H1 (cell line): Measurements from ENCODE around the gene KRTAP10-2. TPM values are rescaled to one million over a fixed set of nuclear protein-coding genes. Genes with fewer than 3 reads are reported as not detected.

Experiments
- CTCF ChIA-PET: fragments of 300-600 bp; sonication (Branson Sonifier 250); formaldehyde crosslinking; loops from one replicate; lab custom pipeline; 2021; ENCODE audit not compliant: partially characterized antibody; lab: Charles Lee
- POLR2A ChIA-PET: fragments of 300-600 bp; sonication (Branson Sonifier 250); formaldehyde crosslinking; loops from one replicate; lab custom pipeline; 2021; ENCODE audit warnings: inconsistent platforms; ENCODE audit not compliant: partially characterized antibody; lab: Charles Lee
- DNase-seq, 2 experiments: peaks; one replicate each; pipeline versions ENCODE4 v3.0.0 to v3.0.0-alpha.2; 2010 to 2022; ENCODE audit warnings: low spot score in 2 of 2, low read depth in 1 of 2, mixed read lengths in 1 of 2
- FAIRE-seq: peaks from 2 replicates; lab custom pipeline; 2011; peaks lifted over from hg19 to GRCh38; lab: Jason Lieb, UNC
- H2AFZ ChIP-seq: 2 replicates; pipeline ENCODE4 v1.8.1; 2012; ENCODE audit warnings: low read length, inconsistent platforms
- H2AK5ac ChIP-seq: 2 replicates; pipeline ENCODE4 v1.6.1; 2013; ENCODE audit warnings: low read depth, low read length
- H2BK120ac ChIP-seq: replicated peaks from 2 replicates; pipeline ENCODE3; 2013; ENCODE audit warnings: low read depth, low read length, inconsistent platforms
- H2BK12ac ChIP-seq: 2 replicates; pipeline ENCODE4 v1.6.1; 2013; ENCODE audit warnings: low read depth, low read length
- H2BK15ac ChIP-seq: 2 replicates; pipeline ENCODE4 v1.6.1; 2013; ENCODE audit warnings: low read length
- H2BK20ac ChIP-seq: 2 replicates; pipeline ENCODE4 v1.6.1; 2013; ENCODE audit warnings: low read length
- H2BK5ac ChIP-seq: 2 replicates; pipeline ENCODE4 v1.6.1; 2013; ENCODE audit warnings: low read depth, low read length
- H3K14ac ChIP-seq: 2 replicates; pipeline ENCODE4 v1.6.1; 2013; ENCODE audit warnings: inconsistent platforms; ENCODE audit not compliant: insufficient read length
- H3K18ac ChIP-seq: 2 replicates; pipeline ENCODE4 v1.6.1; 2013; ENCODE audit warnings: low read length; ENCODE audit errors: extremely low read depth
- H3K23ac ChIP-seq: 2 replicates; pipeline ENCODE4 v1.6.1; 2013; ENCODE audit warnings: inconsistent platforms; ENCODE audit not compliant: insufficient read length
- H3K23me2 ChIP-seq: 2 replicates; pipeline ENCODE4 v1.6.1; 2013; ENCODE audit warnings: low read depth, low read length
- H3K27ac ChIP-seq: 2 replicates; pipeline ENCODE4 v1.6.1; 2011; ENCODE audit warnings: low read depth, low read length, inconsistent platforms
- H3K27me3 ChIP-seq, 4 experiments: replicated peaks in 1 of 4; 1 replicate in 1 of 4; 2 replicates in 3 of 4; pipeline versions ENCODE4 v1.6.1 to v1.8.1; 2011 to 2013; ENCODE audit warnings: low read length in 3 of 4, mild to moderate bottlenecking in 3 of 4, inconsistent platforms in 2 of 4, mixed read lengths in 2 of 4, moderate library complexity in 1 of 4; ENCODE audit not compliant: control insufficient read depth in 3 of 4, insufficient read depth in 3 of 4; ENCODE audit errors: extremely low read depth in 1 of 4
- H3K36me3 ChIP-seq, 4 experiments: 2 replicates each; pipeline versions ENCODE4 v1.6.1 to v1.8.1; 2011 to 2013; ENCODE audit warnings: mild to moderate bottlenecking in 4 of 4, low read length in 3 of 4, moderate library complexity in 2 of 4, control low read depth in 1 of 4, inconsistent platforms in 1 of 4; ENCODE audit not compliant: insufficient read depth in 4 of 4, control insufficient read depth in 2 of 4
- H3K4ac ChIP-seq: replicated peaks from 2 replicates; pipeline ENCODE3; 2013; ENCODE audit warnings: low read length, low read depth, mixed read lengths, inconsistent platforms; ENCODE audit not compliant: insufficient read length
- H3K4me1 ChIP-seq, 4 experiments: replicated peaks in 1 of 4; 1 replicate in 1 of 4; 2 replicates in 3 of 4; pipeline versions ENCODE4 v1.6.1 to v1.8.1; 2011 to 2013; ENCODE audit warnings: low read length in 3 of 4, inconsistent platforms in 2 of 4, mixed read lengths in 1 of 4; ENCODE audit not compliant: insufficient read depth in 4 of 4, control insufficient read depth in 3 of 4
- H3K4me2 ChIP-seq, 2 experiments: 2 replicates each; pipeline versions ENCODE4 v1.6.1 to v1.8.1; 2011 to 2013; ENCODE audit warnings: low read depth in 2 of 2, low read length in 2 of 2, control low read depth in 1 of 2, inconsistent platforms in 1 of 2, mild to moderate bottlenecking in 1 of 2; ENCODE audit not compliant: insufficient read depth in 1 of 2
- H3K4me3 ChIP-seq, 4 experiments: fragments of 200-600, 300-600 bp in 1 of 4; sonication (generic), shearing (Covaris generic), sonication (Bioruptor Twin) in 1 of 4; 2 replicates each; pipeline versions ENCODE4 v1.5.1 to v1.8.1; 2011 to 2016; ENCODE audit warnings: low read length in 4 of 4, low read depth in 3 of 4, control low read depth in 2 of 4, inconsistent platforms in 2 of 4, mild to moderate bottlenecking in 2 of 4, mixed read lengths in 1 of 4, moderate library complexity in 1 of 4; ENCODE audit not compliant: insufficient read depth in 2 of 4; ENCODE audit errors: extremely low read depth in 1 of 4
- H3K56ac ChIP-seq: replicated peaks from 2 replicates; pipeline ENCODE3; 2013; ENCODE audit warnings: low read depth, mild to moderate bottlenecking, mixed read lengths, low read length, inconsistent platforms; ENCODE audit not compliant: insufficient read length
- H3K79me1 ChIP-seq: 2 replicates; pipeline ENCODE4 v1.6.1; 2013; ENCODE audit warnings: low read depth, low read length, control low read depth
- H3K79me2 ChIP-seq, 2 experiments: 2 replicates each; pipeline versions ENCODE4 v1.6.1 to v1.8.1; 2012 to 2013; ENCODE audit warnings: low read length in 2 of 2, mild to moderate bottlenecking in 2 of 2, inconsistent platforms in 1 of 2; ENCODE audit not compliant: insufficient read depth in 2 of 2, control insufficient read depth in 1 of 2
- H3K9ac ChIP-seq, 4 experiments: replicated peaks in 1 of 4; 1 replicate in 1 of 4; 2 replicates in 3 of 4; pipeline versions ENCODE4 v1.6.1 to v1.8.1; 2011 to 2013; ENCODE audit warnings: low read depth in 3 of 4, low read length in 3 of 4, control low read depth in 2 of 4, mild to moderate bottlenecking in 2 of 4, moderate library complexity in 2 of 4, inconsistent platforms in 1 of 4; ENCODE audit errors: extremely low read depth in 1 of 4
- H3K9me3 ChIP-seq, 2 experiments: 2 replicates each; pipeline versions ENCODE4 v1.6.1 to v1.8.1; 2012 to 2013; ENCODE audit warnings: mild to moderate bottlenecking in 2 of 2, moderate library complexity in 2 of 2, control low read depth in 1 of 2, inconsistent platforms in 1 of 2, low read depth in 1 of 2, low read length in 1 of 2, mixed read lengths in 1 of 2; ENCODE audit not compliant: insufficient read depth in 2 of 2
- H4K20me1 ChIP-seq, 2 experiments: replicated peaks in 1 of 2; 2 replicates each; pipeline versions ENCODE3 to v1.8.1; 2011 to 2013; ENCODE audit warnings: inconsistent platforms in 2 of 2, low read length in 2 of 2, mild to moderate bottlenecking in 1 of 2; ENCODE audit not compliant: insufficient read depth in 2 of 2, control insufficient read depth in 1 of 2
- H4K5ac ChIP-seq: 2 replicates; pipeline ENCODE4 v1.6.1; 2013; ENCODE audit warnings: low read length, low read depth, mixed read lengths, inconsistent platforms; ENCODE audit not compliant: insufficient read length
- H4K8ac ChIP-seq: 2 replicates; pipeline ENCODE4 v1.8.0; 2013; ENCODE audit warnings: mild to moderate bottlenecking, moderate library complexity, low read length, inconsistent platforms; ENCODE audit not compliant: insufficient read depth; ENCODE audit errors: extremely low read depth
- H4K91ac ChIP-seq: replicated peaks from 2 replicates; pipeline ENCODE3; 2013; ENCODE audit warnings: low read length, mixed read lengths, inconsistent platforms; ENCODE audit not compliant: insufficient read length
- BCL11A ChIP-seq, 2 experiments: IDR thresholded peaks; one replicate each; pipeline ENCODE4 v1.6.1; 2011; ENCODE audit warnings: low read depth in 2 of 2, low read length in 2 of 2, mild to moderate bottlenecking in 2 of 2
- BRCA1 ChIP-seq: IDR thresholded peaks from 2 replicates; pipeline ENCODE4 v1.6.1; 2012; ENCODE audit warnings: low read depth, low read length, improper control_type of control experiment
- CTBP2 ChIP-seq: IDR thresholded peaks from 2 replicates; pipeline ENCODE4 v1.7.0; 2011; ENCODE audit warnings: borderline replicate concordance, mild to moderate bottlenecking, moderate library complexity, mixed read lengths, low read length; ENCODE audit not compliant: insufficient read depth, insufficient read length
- HDAC2 ChIP-seq, 2 experiments: fragments of 300-600 bp in 1 of 2; sonication (generic) in 1 of 2; IDR thresholded peaks; 2 replicates each; pipeline ENCODE4 v1.6.1; 2011 to 2012; ENCODE audit warnings: low read depth in 2 of 2, low read length in 2 of 2, mild to moderate bottlenecking in 2 of 2, moderate library complexity in 2 of 2, borderline replicate concordance in 1 of 2, inconsistent platforms in 1 of 2
- JUND ChIP-seq: IDR thresholded peaks from 2 replicates; pipeline ENCODE4 v1.6.1; 2011; ENCODE audit warnings: mild to moderate bottlenecking, improper control_type of control experiment, low read length
- KDM1A ChIP-seq: fragments of 200-600, 300-600 bp; sonication (generic); IDR thresholded peaks from 2 replicates; pipeline ENCODE4 v1.7.1; 2016; ENCODE audit warnings: mild to moderate bottlenecking, low read length, borderline replicate concordance
- KDM5A ChIP-seq: fragments of 200-600 bp; IDR thresholded peaks from 2 replicates; pipeline ENCODE4 v1.7.1; 2012; ENCODE audit warnings: mild to moderate bottlenecking, low read length, inconsistent platforms, mixed read lengths
- MAFK ChIP-seq: IDR thresholded peaks from 2 replicates; pipeline ENCODE4 v1.6.1; 2012; ENCODE audit warnings: low read depth, mild to moderate bottlenecking, improper control_type of control experiment, low read length
- SIRT6 ChIP-seq: IDR thresholded peaks from one replicate; pipeline ENCODE4 v1.7.1; 2012; ENCODE audit warnings: low read length, inconsistent platforms
- WGBS, 2 experiments: shearing (Covaris generic) in 1 of 2; methylation state at CpG; one replicate each; pipeline versions ENCODE4 v1.1.6 to v1.1.7; 2013 to 2015; ENCODE audit warnings: low lambda C conversion rate in 2 of 2, mixed read lengths in 2 of 2, inconsistent platforms in 1 of 2, low coverage in 1 of 2, missing lambda C conversion rate in 1 of 2; ENCODE audit not compliant: insufficient replicate concordance in 2 of 2, insufficient coverage in 1 of 2, insufficient read length in 1 of 2; ENCODE audit errors: extremely low coverage in 1 of 2, missing lambda C conversion rate in 1 of 2; 5-methylcytosine and 5-hydroxymethylcytosine counted together
- polyA plus RNA-seq, 7 experiments: library from polyadenylated mRNA; depleted of rRNA in 3 of 7; stranded (reverse) in 5 of 7; unstranded in 2 of 7; fragments of >200 nt in 5 of 7; fragments of 200-250 nt in 2 of 7; gene quantifications; 1 replicate in 5 of 7; 2 replicates in 1 of 7; 4 replicates in 1 of 7; pipeline versions ENCODE4 v1.2.1 to v1.2.3, GENCODE V29; 2011 to 2013; ENCODE audit warnings: missing spikeins in 2 of 7, mixed read lengths in 2 of 7
- total RNA-seq: library from RNA; stranded (reverse); fragmentation: NEBNext Ultra II Directional; extraction: Animal tissue kit (Norgen Biotek cat#: 25700); gene quantifications from 2 replicates; pipeline ENCODE4 v1.2.1, GENCODE V29; 2021

The KRTAP10-2 gene
- total and polyA plus RNA-seq, 2 of the 8 experiments (the other 6 are each of a cell fraction or from before 2014, with no cell fraction given), result 0.11 TPM; not detected in 1

DNA sequence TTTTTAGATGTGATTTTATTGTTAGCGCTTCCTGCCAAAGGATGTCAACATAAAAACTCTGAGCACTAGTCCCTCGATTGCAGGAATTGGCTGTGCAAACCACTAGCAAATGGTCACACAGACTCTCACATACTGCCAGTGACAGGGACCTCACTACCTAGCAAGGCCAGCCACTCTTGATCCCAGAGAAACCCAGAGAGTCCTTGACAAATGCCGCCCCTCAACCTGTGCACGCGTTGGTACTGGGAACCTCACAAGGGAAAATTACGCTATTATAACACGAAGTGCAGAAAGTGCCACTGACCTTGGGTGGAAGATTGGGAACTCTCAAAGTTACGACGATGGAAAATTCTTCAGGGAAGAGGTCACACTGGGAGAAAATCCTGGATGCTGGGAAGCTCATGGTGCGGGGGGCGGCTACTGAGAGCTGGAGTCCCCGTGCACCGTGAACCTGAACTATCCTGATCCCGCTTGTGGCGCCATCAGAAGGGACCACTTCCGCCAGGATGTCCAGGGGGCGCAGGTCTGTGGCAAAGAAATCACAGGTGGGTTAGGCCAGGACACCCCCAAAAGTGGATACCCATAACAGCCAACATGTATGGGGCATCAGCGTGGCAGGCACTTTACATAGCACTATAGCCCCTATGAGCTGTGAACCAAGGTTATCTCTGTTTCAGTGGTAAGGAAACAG is 16.3 kb upstream of the KRTAP10-2 start:
- Histone ChIP-seq H3K23ac (no peak overlapping the region), H3K4me2 (no peak overlapping the region), H3K23me2 (no peaks in the 10 kb centered on the region; the same call in 1 of the 2 replicates), H3K27me3 (no peaks in the 10 kb centered on the region), H3K9ac (no peak overlapping the region), H2BK12ac (no peak overlapping the region), H2BK15ac (no peak overlapping the region), H3K18ac (no peak overlapping the region), H3K56ac (no peak overlapping the region), H2AK5ac (no peak overlapping the region), H4K5ac (no peak overlapping the region), H4K20me1 (no peaks in the 10 kb centered on the region), H3K36me3 (no peaks in the 10 kb centered on the region), H2BK120ac (no peak overlapping the region), H3K4me3 (no peak overlapping the region), H4K91ac (no peak overlapping the region), H3K4ac (no peak overlapping the region), H3K9me3 (peaks cover 7 to 13% of the 10 kb centered on the region in 2 experiments; a peak in 3 of 4 replicates), H3K79me1 (no peaks in the 10 kb centered on the region), H3K27ac (no peak overlapping the region), H3K79me2 (no peaks in the 10 kb centered on the region), H2AFZ (no peak overlapping the region; the same call in 1 of the 2 replicates), H4K8ac (no peak overlapping the region), H2BK20ac (no peak overlapping the region), H3K14ac (no peak overlapping the region), H3K4me1 (peaks cover 0 to 3% (median 0%) of the 10 kb centered on the region in 4 experiments; a peak in 1 of 7 replicates), H2BK5ac (no peak overlapping the region)
- ChIA-PET CTCF (interaction anchor here (0.7 to 1.6 kb wide), 4 partner anchors 10 to 41 kb away, joined by 3 to 5 read pairs (median 3); partner anchors contain the start of genes KRTAP10-3 and KRTAP10-5), POLR2A (no interaction called here)
- no peak for DNase-seq
- WGBS, 2 experiments, result 92% methylated on average over 18 of the region's 18 CpGs; no CpG with 5 or more reads in 1 of the 2 experiments
- TF ChIP-seq SIRT6, result no peak
- TF ChIP-seq JUND, result no peak
- TF ChIP-seq HDAC2 (IDR thresholded peaks at IDR 0.05; ENCODE audit: borderline replicate concordance in 1 of 2, low read depth in 2 of 2, low read length in 2 of 2), result no peak
- TF ChIP-seq CTBP2, result no peak
- TF ChIP-seq MAFK, result no peak
- no peak for TF ChIP-seq BRCA1
- TF ChIP-seq KDM5A, result no peak
- no peak for TF ChIP-seq BCL11A (IDR thresholded peaks at IDR 0.05; ENCODE audit: low read depth in 2 of 2, low read length in 2 of 2)
- no peak for TF ChIP-seq KDM1A
- FAIRE-seq, result no peak
